ENCODE measurements around the gene LDB2.

Gene LDB2

GRCh38 chr4:16759931-16760582 is 138.4 kb downstream of the LDB2 start:
- no peak overlapping the region for H3K27ac ChIP-seq
- H3K4me3 ChIP-seq (ENCODE audit: low read depth, low read length) = no peak overlapping the region
- H3K36me3 ChIP-seq = no peaks in the 10 kb centered on the region
- peaks cover 39% of the 10 kb centered on the region for H3K27me3 ChIP-seq (ENCODE audit: insufficient read depth, low read depth, severe bottlenecking)
- no peak for TF ChIP-seq CTCF (IDR thresholded peaks at IDR 0.05; ENCODE audit: low read depth, low read length)
- no peak for DNase-seq
- no peaks in the 10 kb centered on the region for H3K9me3 ChIP-seq (ENCODE audit: severe bottlenecking)

- no peak overlapping the region for H3K27ac ChIP-seq
- DNase-seq = no peak
- H3K9me3 ChIP-seq (ENCODE audit: severe bottlenecking) = no peaks in the 10 kb centered on the region
- no peak overlapping the region for H3K4me3 ChIP-seq (ENCODE audit: low read depth, low read length)
- peaks cover 44% of the 10 kb centered on the region for H3K27me3 ChIP-seq (ENCODE audit: insufficient read depth, low read depth, severe bottlenecking)
- TF ChIP-seq CTCF (IDR thresholded peaks at IDR 0.05; ENCODE audit: low read depth, low read length) = no peak
- H3K36me3 ChIP-seq = no peaks in the 10 kb centered on the region
These were observed 139.6 kb downstream of the LDB2 start for GRCh38 chr4:16758816-16759215.

- H3K27ac ChIP-seq = no peak overlapping the region
- no peak overlapping the region for H3K4me3 ChIP-seq (ENCODE audit: low read depth, low read length)
- peaks cover 43% of the 10 kb centered on the region for H3K27me3 ChIP-seq (ENCODE audit: insufficient read depth, low read depth, severe bottlenecking)
- DNase-seq = no peak
- TF ChIP-seq CTCF (IDR thresholded peaks at IDR 0.05; ENCODE audit: low read depth, low read length) = no peak
- no peaks in the 10 kb centered on the region for H3K36me3 ChIP-seq
- H3K9me3 ChIP-seq (ENCODE audit: severe bottlenecking) = no peaks in the 10 kb centered on the region
These were observed 140.2 kb downstream of the LDB2 start for GRCh38 chr4:16758255-16758654.

GRCh38 chr4:16757080-16757521 is 141.3 kb downstream of the LDB2 start:
- no peak for DNase-seq
- no peak overlapping the region for H3K27ac ChIP-seq
- no peaks in the 10 kb centered on the region for H3K36me3 ChIP-seq
- H3K4me3 ChIP-seq (ENCODE audit: low read depth, low read length) = no peak overlapping the region
- no peak for TF ChIP-seq CTCF (IDR thresholded peaks at IDR 0.05; ENCODE audit: low read depth, low read length)
- no peaks in the 10 kb centered on the region for H3K9me3 ChIP-seq (ENCODE audit: severe bottlenecking)
- H3K27me3 ChIP-seq (ENCODE audit: insufficient read depth, low read depth, severe bottlenecking) = peaks cover 42% of the 10 kb centered on the region

GRCh38 chr4:16754104-16754503 is 144.3 kb downstream of the LDB2 start:
- Histone ChIP-seq H3K9me3 (ENCODE audit: severe bottlenecking) (no peaks in the 10 kb centered on the region), H3K27me3 (ENCODE audit: insufficient read depth, low read depth, severe bottlenecking) (peaks cover 32% of the 10 kb centered on the region), H3K36me3 (no peaks in the 10 kb centered on the region), H3K4me3 (ENCODE audit: low read depth, low read length) (no peak overlapping the region), H3K27ac (no peak overlapping the region)
- no peak for TF ChIP-seq CTCF (IDR thresholded peaks at IDR 0.05; ENCODE audit: low read depth, low read length)
- no peak for DNase-seq

- Histone ChIP-seq H3K9me3 (ENCODE audit: severe bottlenecking) (no peaks in the 10 kb centered on the region), H3K27me3 (ENCODE audit: insufficient read depth, low read depth, severe bottlenecking) (peaks cover 37% of the 10 kb centered on the region), H3K4me3 (ENCODE audit: low read depth, low read length) (no peak overlapping the region), H3K36me3 (no peaks in the 10 kb centered on the region), H3K27ac (no peak overlapping the region)
- no peak for TF ChIP-seq CTCF (IDR thresholded peaks at IDR 0.05; ENCODE audit: low read depth, low read length)
- no peak for DNase-seq
These were observed 146.3 kb downstream of the LDB2 start for GRCh38 chr4:16752150-16752549.
